ENCODE data around the gene GRHL1. TPM values are rescaled to one million over a fixed set of nuclear protein-coding genes. Genes with fewer than 3 reads are reported as not detected.

The GRHL1 gene
- total and polyA plus RNA-seq, 2 experiments from 2014 or later = 2.9 to 4.2 TPM

- DNase-seq (ENCODE audit: low spot score) (no peak), ATAC-seq (no peak)
- H3K4me1 ChIP-seq (ENCODE audit: insufficient read depth) = no peaks in the 10 kb centered on the region
- H3K4me2 ChIP-seq = no peak overlapping the region
- no peak overlapping the region for H3K27ac ChIP-seq (ENCODE audit: low read depth)
- H3F3A ChIP-seq (replicated peaks; ENCODE audit: low read depth) = no peaks in the 10 kb centered on the region
- Mint-ChIP-seq H3K27ac (peak overlapping the region; percentile 60; the same call in 1 of the 2 replicates), H3K36me3 (ENCODE audit: low read depth) (no peaks in the 10 kb centered on the region; the same call in 2 of the 3 replicates), H3K4me3 (no peak overlapping the region), H3K4me1 (no peaks in the 10 kb centered on the region; the same call in 2 of the 3 replicates), H3K9me3 (no peaks in the 10 kb centered on the region), H3K27me3 (ENCODE audit: insufficient read depth, low read depth, poor library complexity) (no peaks in the 10 kb centered on the region)
- no peaks in the 10 kb centered on the region for H3K79me2 ChIP-seq (replicated peaks; ENCODE audit: insufficient read depth)
- no peaks in the 10 kb centered on the region for H3K36me3 ChIP-seq (ENCODE audit: insufficient read depth)
- TF ChIP-seq, protein P1, sequence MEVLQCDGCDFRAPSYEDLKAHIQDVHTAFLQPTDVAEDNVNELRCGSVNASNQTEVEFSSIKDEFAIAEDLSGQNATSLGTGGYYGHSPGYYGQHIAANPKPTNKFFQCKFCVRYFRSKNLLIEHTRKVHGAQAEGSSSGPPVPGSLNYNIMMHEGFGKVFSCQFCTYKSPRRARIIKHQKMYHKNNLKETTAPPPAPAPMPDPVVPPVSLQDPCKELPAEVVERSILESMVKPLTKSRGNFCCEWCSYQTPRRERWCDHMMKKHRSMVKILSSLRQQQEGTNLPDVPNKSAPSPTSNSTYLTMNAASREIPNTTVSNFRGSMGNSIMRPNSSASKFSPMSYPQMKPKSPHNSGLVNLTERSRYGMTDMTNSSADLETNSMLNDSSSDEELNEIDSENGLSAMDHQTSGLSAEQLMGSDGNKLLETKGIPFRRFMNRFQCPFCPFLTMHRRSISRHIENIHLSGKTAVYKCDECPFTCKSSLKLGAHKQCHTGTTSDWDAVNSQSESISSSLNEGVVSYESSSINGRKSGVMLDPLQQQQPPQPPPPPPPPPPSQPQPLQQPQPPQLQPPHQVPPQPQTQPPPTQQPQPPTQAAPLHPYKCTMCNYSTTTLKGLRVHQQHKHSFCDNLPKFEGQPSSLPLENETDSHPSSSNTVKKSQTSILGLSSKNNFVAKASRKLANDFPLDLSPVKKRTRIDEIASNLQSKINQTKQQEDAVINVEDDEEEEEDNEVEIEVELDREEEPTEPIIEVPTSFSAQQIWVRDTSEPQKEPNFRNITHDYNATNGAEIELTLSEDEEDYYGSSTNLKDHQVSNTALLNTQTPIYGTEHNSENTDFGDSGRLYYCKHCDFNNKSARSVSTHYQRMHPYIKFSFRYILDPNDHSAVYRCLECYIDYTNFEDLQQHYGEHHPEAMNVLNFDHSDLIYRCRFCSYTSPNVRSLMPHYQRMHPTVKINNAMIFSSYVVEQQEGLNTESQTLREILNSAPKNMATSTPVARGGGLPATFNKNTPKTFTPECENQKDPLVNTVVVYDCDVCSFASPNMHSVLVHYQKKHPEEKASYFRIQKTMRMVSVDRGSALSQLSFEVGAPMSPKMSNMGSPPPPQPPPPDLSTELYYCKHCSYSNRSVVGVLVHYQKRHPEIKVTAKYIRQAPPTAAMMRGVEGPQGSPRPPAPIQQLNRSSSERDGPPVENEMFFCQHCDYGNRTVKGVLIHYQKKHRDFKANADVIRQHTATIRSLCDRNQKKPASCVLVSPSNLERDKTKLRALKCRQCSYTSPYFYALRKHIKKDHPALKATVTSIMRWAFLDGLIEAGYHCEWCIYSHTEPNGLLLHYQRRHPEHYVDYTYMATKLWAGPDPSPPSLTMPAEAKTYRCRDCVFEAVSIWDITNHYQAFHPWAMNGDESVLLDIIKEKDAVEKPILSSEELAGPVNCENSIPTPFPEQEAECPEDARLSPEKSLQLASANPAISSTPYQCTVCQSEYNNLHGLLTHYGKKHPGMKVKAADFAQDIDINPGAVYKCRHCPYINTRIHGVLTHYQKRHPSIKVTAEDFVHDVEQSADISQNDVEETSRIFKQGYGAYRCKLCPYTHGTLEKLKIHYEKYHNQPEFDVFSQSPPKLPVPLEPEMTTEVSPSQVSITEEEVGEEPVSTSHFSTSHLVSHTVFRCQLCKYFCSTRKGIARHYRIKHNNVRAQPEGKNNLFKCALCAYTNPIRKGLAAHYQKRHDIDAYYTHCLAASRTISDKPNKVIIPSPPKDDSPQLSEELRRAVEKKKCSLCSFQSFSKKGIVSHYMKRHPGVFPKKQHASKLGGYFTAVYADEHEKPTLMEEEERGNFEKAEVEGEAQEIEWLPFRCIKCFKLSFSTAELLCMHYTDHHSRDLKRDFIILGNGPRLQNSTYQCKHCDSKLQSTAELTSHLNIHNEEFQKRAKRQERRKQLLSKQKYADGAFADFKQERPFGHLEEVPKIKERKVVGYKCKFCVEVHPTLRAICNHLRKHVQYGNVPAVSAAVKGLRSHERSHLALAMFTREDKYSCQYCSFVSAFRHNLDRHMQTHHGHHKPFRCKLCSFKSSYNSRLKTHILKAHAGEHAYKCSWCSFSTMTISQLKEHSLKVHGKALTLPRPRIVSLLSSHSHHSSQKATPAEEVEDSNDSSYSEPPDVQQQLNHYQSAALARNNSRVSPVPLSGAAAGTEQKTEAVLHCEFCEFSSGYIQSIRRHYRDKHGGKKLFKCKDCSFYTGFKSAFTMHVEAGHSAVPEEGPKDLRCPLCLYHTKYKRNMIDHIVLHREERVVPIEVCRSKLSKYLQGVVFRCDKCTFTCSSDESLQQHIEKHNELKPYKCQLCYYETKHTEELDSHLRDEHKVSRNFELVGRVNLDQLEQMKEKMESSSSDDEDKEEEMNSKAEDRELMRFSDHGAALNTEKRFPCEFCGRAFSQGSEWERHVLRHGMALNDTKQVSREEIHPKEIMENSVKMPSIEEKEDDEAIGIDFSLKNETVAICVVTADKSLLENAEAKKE (CRISPR knock-in tag; IDR thresholded peaks at IDR 0.05) = no peak
- TF ChIP-seq ETS1 (IDR thresholded peaks at IDR 0.05) = no peak
- no peak for TF ChIP-seq ZNF114 (CRISPR knock-in tag; IDR thresholded peaks at IDR 0.05)
- TF ChIP-seq POLR2AphosphoS5 (IDR thresholded peaks at IDR 0.05; ENCODE audit: low read depth) = no peak
- TF ChIP-seq JUNB (IDR thresholded peaks at IDR 0.05; ENCODE audit: unreplicated experiment) = no peak
- no peak for TF ChIP-seq ZNF331 (CRISPR knock-in tag; IDR thresholded peaks at IDR 0.05; ENCODE audit: low read depth)
- H3K9me2 ChIP-seq (ENCODE audit: insufficient read depth) = no peaks in the 10 kb centered on the region
- no peak overlapping the region for H3K4me3 ChIP-seq
- H4K20me1 ChIP-seq (replicated peaks; ENCODE audit: insufficient read depth) = no peaks in the 10 kb centered on the region
- no peak overlapping the region for H2AFZ ChIP-seq
- no peaks in the 10 kb centered on the region for H3K27me3 ChIP-seq (ENCODE audit: insufficient read depth)
Observed at GRCh38 chr2:10019174-10019573, 67.7 kb downstream of the GRHL1 start.
